Measurements from ENCODE around the gene PACSIN2.

The PACSIN2 gene

GRCh38 chr22:43014869-43015676 lies at the start of gene PACSIN2:
PACSIN2 (minus strand) TSS chr22:43015149; CDS start chr22:42912080, 103,069 bp downstream.
- Histone ChIP-seq H3K4me1 (ENCODE audit: control insufficient read depth, insufficient read depth, low read length) (peaks cover 20% of the 10 kb centered on the region), H3K27ac (ENCODE audit: low read depth, low read length) (peak within 1 kb of the TSS; percentile 82), H3K27me3 (ENCODE audit: control insufficient read depth, insufficient read depth, low read length) (no peaks in the 10 kb centered on the region), H3K4me3 (ENCODE audit: low read depth, low read length) (peak within 1 kb of the TSS; percentile 93), H3K9me3 (ENCODE audit: control insufficient read depth, insufficient read depth, low read length) (no peaks in the 10 kb centered on the region), H3K9ac (ENCODE audit: low read depth, low read length) (peak within 1 kb of the TSS; percentile 53), H3K36me3 (ENCODE audit: control insufficient read depth, insufficient read depth, low read length) (no peaks in the 10 kb centered on the region)

GRCh38 chr22:43060183-43060582 lies 45.2 kb upstream of the PACSIN2 start:
- Histone ChIP-seq H3K9me3 (ENCODE audit: control insufficient read depth, insufficient read depth, low read length) (no peaks in the 10 kb centered on the region), H3K4me1 (ENCODE audit: control insufficient read depth, insufficient read depth, low read length) (no peaks in the 10 kb centered on the region), H3K9ac (ENCODE audit: low read depth, low read length) (no peak overlapping the region), H3K27ac (ENCODE audit: low read depth, low read length) (no peak overlapping the region), H3K4me3 (ENCODE audit: low read depth, low read length) (no peak overlapping the region), H3K27me3 (ENCODE audit: control insufficient read depth, insufficient read depth, low read length) (no peaks in the 10 kb centered on the region), H3K36me3 (ENCODE audit: control insufficient read depth, insufficient read depth, low read length) (no peaks in the 10 kb centered on the region)

DNA sequence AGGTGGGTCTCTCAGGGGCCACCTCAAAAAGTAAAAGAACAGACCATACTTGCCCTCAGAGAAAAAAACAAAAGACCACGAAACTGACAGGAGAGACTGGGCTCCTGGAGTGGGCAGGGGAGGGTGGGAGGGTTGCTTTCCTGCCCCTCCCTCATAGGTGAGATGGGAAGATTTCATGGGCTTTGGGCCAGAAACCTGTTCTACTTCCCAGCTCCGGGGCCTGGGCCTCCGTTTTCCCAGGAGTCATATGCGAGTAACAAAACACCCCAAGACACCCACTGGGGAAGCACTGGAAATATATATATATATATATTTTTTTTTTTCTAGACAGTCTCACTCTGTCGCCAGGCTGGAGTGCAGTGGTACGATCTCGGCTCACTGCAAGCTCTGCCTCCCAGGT lies 42.7 kb upstream of the PACSIN2 start:
- Histone ChIP-seq H3K4me3 (ENCODE audit: low read depth, low read length) (no peak overlapping the region), H3K27me3 (ENCODE audit: control insufficient read depth, insufficient read depth, low read length) (no peaks in the 10 kb centered on the region), H3K9ac (ENCODE audit: low read depth, low read length) (no peak overlapping the region), H3K9me3 (ENCODE audit: control insufficient read depth, insufficient read depth, low read length) (no peaks in the 10 kb centered on the region), H3K4me1 (ENCODE audit: control insufficient read depth, insufficient read depth, low read length) (no peaks in the 10 kb centered on the region), H3K36me3 (ENCODE audit: control insufficient read depth, insufficient read depth, low read length) (no peaks in the 10 kb centered on the region), H3K27ac (ENCODE audit: low read depth, low read length) (no peak overlapping the region)

DNA sequence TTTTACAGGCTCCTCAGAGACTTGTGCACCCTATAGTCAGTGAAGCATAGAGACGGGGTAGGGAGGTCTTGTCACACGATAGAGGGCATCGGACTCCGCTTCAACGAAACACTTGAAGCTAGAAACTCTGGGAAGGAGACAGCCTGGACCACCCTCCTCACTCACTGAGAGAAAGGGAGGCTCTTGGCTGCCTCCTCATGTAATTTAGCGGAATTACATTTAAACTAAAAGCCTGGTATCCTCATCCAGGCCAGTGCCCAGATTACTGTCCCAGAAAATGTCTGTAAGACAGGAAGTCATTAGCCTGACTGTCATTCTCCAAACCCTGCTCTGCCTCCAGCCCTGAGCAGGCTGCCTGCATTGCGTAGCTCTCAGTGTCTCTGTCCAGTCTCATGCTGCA lies 38.2 kb upstream of the PACSIN2 start:
- Histone ChIP-seq H3K4me3 (ENCODE audit: low read depth, low read length) (no peak overlapping the region), H3K4me1 (ENCODE audit: control insufficient read depth, insufficient read depth, low read length) (no peaks in the 10 kb centered on the region), H3K27me3 (ENCODE audit: control insufficient read depth, insufficient read depth, low read length) (no peaks in the 10 kb centered on the region), H3K36me3 (ENCODE audit: control insufficient read depth, insufficient read depth, low read length) (no peaks in the 10 kb centered on the region), H3K9ac (ENCODE audit: low read depth, low read length) (no peak overlapping the region), H3K9me3 (ENCODE audit: control insufficient read depth, insufficient read depth, low read length) (no peaks in the 10 kb centered on the region), H3K27ac (ENCODE audit: low read depth, low read length) (no peak overlapping the region)

DNA sequence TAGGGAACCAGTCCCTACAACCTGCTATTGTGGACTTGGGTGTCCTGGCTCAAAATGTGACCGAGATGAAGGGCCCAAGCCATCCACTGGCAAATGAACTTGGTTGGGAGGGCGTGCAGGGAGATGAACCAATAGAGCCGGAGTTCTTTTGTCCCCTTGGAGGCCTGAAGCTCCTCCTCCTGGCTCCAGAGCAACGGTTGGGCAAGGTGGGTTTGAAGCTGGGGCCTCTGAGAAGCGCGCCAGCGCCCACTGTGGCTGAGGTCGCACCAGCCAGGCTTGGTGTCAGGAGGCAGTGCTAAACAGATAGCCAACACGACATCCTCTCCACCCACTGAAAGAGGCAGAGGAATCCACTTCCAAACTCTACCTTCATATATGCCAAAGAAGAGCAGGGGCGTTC lies 36.0 kb upstream of the PACSIN2 start:
- Histone ChIP-seq H3K36me3 (ENCODE audit: control insufficient read depth, insufficient read depth, low read length) (no peaks in the 10 kb centered on the region), H3K27me3 (ENCODE audit: control insufficient read depth, insufficient read depth, low read length) (no peaks in the 10 kb centered on the region), H3K4me3 (ENCODE audit: low read depth, low read length) (no peak overlapping the region), H3K4me1 (ENCODE audit: control insufficient read depth, insufficient read depth, low read length) (no peaks in the 10 kb centered on the region), H3K27ac (ENCODE audit: low read depth, low read length) (no peak overlapping the region), H3K9ac (ENCODE audit: low read depth, low read length) (no peak overlapping the region), H3K9me3 (ENCODE audit: control insufficient read depth, insufficient read depth, low read length) (no peaks in the 10 kb centered on the region)

GRCh38 chr22:43047605-43048004 lies 32.7 kb upstream of the PACSIN2 start:
- no peak overlapping the region for H3K27ac ChIP-seq (ENCODE audit: low read depth, low read length)
- no peaks in the 10 kb centered on the region for H3K4me1 ChIP-seq (ENCODE audit: control insufficient read depth, insufficient read depth, low read length)
- H3K4me3 ChIP-seq (ENCODE audit: low read depth, low read length) = no peak overlapping the region

GRCh38 chr22:43044290-43044712 lies 29.4 kb upstream of the PACSIN2 start:
- H3K27ac ChIP-seq (ENCODE audit: low read depth, low read length) = no peak overlapping the region
- H3K9ac ChIP-seq (ENCODE audit: low read depth, low read length) = no peak overlapping the region
- H3K9me3 ChIP-seq (ENCODE audit: control insufficient read depth, insufficient read depth, low read length) = no peaks in the 10 kb centered on the region
- H3K4me3 ChIP-seq (ENCODE audit: low read depth, low read length) = no peak overlapping the region
- no peaks in the 10 kb centered on the region for H3K36me3 ChIP-seq (ENCODE audit: control insufficient read depth, insufficient read depth, low read length)
- no peaks in the 10 kb centered on the region for H3K4me1 ChIP-seq (ENCODE audit: control insufficient read depth, insufficient read depth, low read length)
- no peaks in the 10 kb centered on the region for H3K27me3 ChIP-seq (ENCODE audit: control insufficient read depth, insufficient read depth, low read length)

More at GRCh38 chr22:43047605-43048004, 32.7 kb upstream of the PACSIN2 start:
- H3K9me3 ChIP-seq (ENCODE audit: control insufficient read depth, insufficient read depth, low read length) = no peaks in the 10 kb centered on the region
- no peaks in the 10 kb centered on the region for H3K36me3 ChIP-seq (ENCODE audit: control insufficient read depth, insufficient read depth, low read length)
- no peaks in the 10 kb centered on the region for H3K27me3 ChIP-seq (ENCODE audit: control insufficient read depth, insufficient read depth, low read length)
- no peak overlapping the region for H3K9ac ChIP-seq (ENCODE audit: low read depth, low read length)

DNA sequence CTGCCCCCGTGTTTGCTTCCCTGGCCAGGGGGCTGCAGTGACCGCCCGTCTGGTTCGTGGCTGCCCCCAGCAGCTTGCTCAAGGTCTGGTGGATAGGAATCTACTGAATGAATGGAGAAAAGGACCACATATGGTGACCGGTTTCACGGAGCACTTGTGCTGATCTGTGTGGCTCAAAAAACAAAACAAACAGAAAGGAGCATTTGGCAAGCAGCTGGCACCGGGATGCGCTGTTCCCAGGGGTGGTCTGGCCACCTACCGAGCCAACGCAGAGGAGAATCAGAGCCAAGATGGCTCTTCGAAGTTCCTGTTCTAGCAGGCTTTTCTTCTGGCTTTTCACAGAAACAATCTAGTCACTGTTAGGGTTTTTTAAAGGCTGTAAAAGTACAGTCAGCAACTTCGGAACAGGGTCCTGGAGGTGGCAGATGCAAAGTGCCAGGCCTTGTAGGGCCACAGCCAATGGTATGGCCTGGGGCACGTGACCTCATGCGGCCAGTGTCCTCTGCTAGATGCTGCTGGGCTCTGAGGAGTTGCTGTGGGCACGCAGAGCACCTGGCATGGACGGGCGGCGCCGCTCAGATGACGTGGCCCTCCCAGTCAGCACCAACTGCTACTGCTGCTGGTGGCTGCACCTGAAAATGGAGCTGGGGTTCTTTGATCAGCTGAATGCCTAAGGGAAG lies 27.3 kb upstream of the PACSIN2 start:
- Histone ChIP-seq H3K9me3 (ENCODE audit: control insufficient read depth, insufficient read depth, low read length) (no peaks in the 10 kb centered on the region), H3K27me3 (ENCODE audit: control insufficient read depth, insufficient read depth, low read length) (no peaks in the 10 kb centered on the region), H3K4me1 (ENCODE audit: control insufficient read depth, insufficient read depth, low read length) (no peaks in the 10 kb centered on the region), H3K9ac (ENCODE audit: low read depth, low read length) (no peak overlapping the region), H3K4me3 (ENCODE audit: low read depth, low read length) (no peak overlapping the region), H3K27ac (ENCODE audit: low read depth, low read length) (no peak overlapping the region), H3K36me3 (ENCODE audit: control insufficient read depth, insufficient read depth, low read length) (no peaks in the 10 kb centered on the region)

DNA sequence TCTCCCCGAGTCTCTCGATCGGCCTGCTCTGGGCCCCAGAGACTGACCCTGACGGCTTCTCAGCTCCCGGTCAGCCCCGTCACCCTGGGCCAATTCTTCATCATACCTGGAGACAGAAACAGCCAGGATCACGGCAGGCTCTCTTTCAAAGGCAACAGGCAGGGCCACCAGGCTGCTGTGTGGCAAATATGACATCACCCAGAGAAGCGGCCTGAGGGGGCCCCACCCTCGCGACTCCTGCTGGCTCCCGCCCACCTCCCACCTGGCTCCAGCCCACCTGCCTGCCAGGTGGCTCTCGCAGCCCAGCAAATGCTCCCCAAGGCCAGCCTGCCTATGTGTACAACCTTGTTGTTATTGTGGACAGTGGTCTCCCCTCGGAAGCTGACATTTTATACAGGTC lies 24.9 kb upstream of the PACSIN2 start:
- H3K36me3 ChIP-seq (ENCODE audit: control insufficient read depth, insufficient read depth, low read length) = no peaks in the 10 kb centered on the region
- no peak overlapping the region for H3K27ac ChIP-seq (ENCODE audit: low read depth, low read length)
- no peak overlapping the region for H3K9ac ChIP-seq (ENCODE audit: low read depth, low read length)
- H3K9me3 ChIP-seq (ENCODE audit: control insufficient read depth, insufficient read depth, low read length) = no peaks in the 10 kb centered on the region
- no peak overlapping the region for H3K4me3 ChIP-seq (ENCODE audit: low read depth, low read length)
- H3K4me1 ChIP-seq (ENCODE audit: control insufficient read depth, insufficient read depth, low read length) = no peaks in the 10 kb centered on the region
- no peaks in the 10 kb centered on the region for H3K27me3 ChIP-seq (ENCODE audit: control insufficient read depth, insufficient read depth, low read length)

- Histone ChIP-seq H3K9ac (ENCODE audit: low read depth, low read length) (no peak overlapping the region), H3K4me3 (ENCODE audit: low read depth, low read length) (no peak overlapping the region), H3K4me1 (ENCODE audit: control insufficient read depth, insufficient read depth, low read length) (no peaks in the 10 kb centered on the region), H3K9me3 (ENCODE audit: control insufficient read depth, insufficient read depth, low read length) (no peaks in the 10 kb centered on the region), H3K27me3 (ENCODE audit: control insufficient read depth, insufficient read depth, low read length) (no peaks in the 10 kb centered on the region), H3K27ac (ENCODE audit: low read depth, low read length) (no peak overlapping the region), H3K36me3 (ENCODE audit: control insufficient read depth, insufficient read depth, low read length) (no peaks in the 10 kb centered on the region)
These were observed 23.4 kb upstream of the PACSIN2 start for GRCh38 chr22:43038325-43038724.

GRCh38 chr22:43036282-43036829 lies 21.4 kb upstream of the PACSIN2 start:
- Histone ChIP-seq H3K9me3 (ENCODE audit: control insufficient read depth, insufficient read depth, low read length) (no peaks in the 10 kb centered on the region), H3K27me3 (ENCODE audit: control insufficient read depth, insufficient read depth, low read length) (no peaks in the 10 kb centered on the region), H3K9ac (ENCODE audit: low read depth, low read length) (no peak overlapping the region), H3K36me3 (ENCODE audit: control insufficient read depth, insufficient read depth, low read length) (no peaks in the 10 kb centered on the region), H3K4me3 (ENCODE audit: low read depth, low read length) (no peak overlapping the region), H3K27ac (ENCODE audit: low read depth, low read length) (no peak overlapping the region), H3K4me1 (ENCODE audit: control insufficient read depth, insufficient read depth, low read length) (no peaks in the 10 kb centered on the region)

Measured in HUES48 (cell line).